Suprapubic skin (tissue), 4 donors: ENCODE results near the gene C2CD3.

Source experiments
- EP300 ChIP-seq: sonication (generic); formaldehyde crosslinking; IDR thresholded peaks from one replicate; pipeline ENCODE4 v1.6.1; 2017; ENCODE audit warnings: antibody characterized with exemption
- POLR2A ChIP-seq, 2 donors: fragments of 450-650 bp; IDR thresholded peaks; one replicate each; pipeline ENCODE4 v1.6.1; 2017; ENCODE audit warnings: antibody characterized with exemption in 2 of 2, mild to moderate bottlenecking in 2 of 2, moderate library complexity in 2 of 2
- POLR2AphosphoS5 ChIP-seq, 3 donors: sonication (generic); formaldehyde crosslinking; IDR thresholded peaks; one replicate each; pipeline ENCODE4 v1.6.1; 2017; ENCODE audit warnings: antibody characterized with exemption in 3 of 3
- TF ChIP-seq, protein P1 (sequence below), 2 donors: fragments of 200-600 bp in 1 of 2; fragments of 450-650 bp in 1 of 2; sonication (generic) in 1 of 2; IDR thresholded peaks; one replicate each; pipeline ENCODE4 v1.5.1; 2016 to 2019; ENCODE audit warnings: antibody characterized with exemption in 2 of 2, mild to moderate bottlenecking in 1 of 2, moderate library complexity in 1 of 2

DNA sequence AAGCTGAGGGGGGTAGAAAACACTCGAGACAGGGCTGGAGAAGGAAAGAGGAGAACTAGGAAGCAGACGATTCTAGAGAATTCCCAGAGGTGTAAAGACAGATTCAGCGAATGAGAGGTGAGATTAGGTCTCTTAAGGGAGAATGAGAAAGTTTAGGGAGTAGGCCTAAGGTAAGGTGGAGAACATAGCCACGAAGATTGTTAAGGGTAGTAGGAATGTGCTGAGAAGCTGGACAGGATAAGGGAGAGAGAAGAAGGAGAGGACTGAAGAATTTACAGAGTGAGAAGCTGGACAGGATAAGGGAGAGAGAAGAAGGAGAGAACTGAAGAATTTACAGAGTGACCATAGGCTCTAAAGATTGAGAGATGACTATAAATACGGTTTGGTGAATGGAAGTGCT is 1.2 kb upstream of the C2CD3 start:
- TF ChIP-seq, protein P1, sequence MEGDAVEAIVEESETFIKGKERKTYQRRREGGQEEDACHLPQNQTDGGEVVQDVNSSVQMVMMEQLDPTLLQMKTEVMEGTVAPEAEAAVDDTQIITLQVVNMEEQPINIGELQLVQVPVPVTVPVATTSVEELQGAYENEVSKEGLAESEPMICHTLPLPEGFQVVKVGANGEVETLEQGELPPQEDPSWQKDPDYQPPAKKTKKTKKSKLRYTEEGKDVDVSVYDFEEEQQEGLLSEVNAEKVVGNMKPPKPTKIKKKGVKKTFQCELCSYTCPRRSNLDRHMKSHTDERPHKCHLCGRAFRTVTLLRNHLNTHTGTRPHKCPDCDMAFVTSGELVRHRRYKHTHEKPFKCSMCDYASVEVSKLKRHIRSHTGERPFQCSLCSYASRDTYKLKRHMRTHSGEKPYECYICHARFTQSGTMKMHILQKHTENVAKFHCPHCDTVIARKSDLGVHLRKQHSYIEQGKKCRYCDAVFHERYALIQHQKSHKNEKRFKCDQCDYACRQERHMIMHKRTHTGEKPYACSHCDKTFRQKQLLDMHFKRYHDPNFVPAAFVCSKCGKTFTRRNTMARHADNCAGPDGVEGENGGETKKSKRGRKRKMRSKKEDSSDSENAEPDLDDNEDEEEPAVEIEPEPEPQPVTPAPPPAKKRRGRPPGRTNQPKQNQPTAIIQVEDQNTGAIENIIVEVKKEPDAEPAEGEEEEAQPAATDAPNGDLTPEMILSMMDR (IDR thresholded peaks at IDR 0.05), result no peak
- TF ChIP-seq EP300, result no peak
- no peak for TF ChIP-seq POLR2A (IDR thresholded peaks at IDR 0.05)
- TF ChIP-seq POLR2AphosphoS5 (IDR thresholded peaks at IDR 0.05), result no peak
